IMR-90 (cell line): ENCODE data around the gene MMEL1. TPM values are rescaled to one million over a fixed set of nuclear protein-coding genes. Genes with fewer than 3 reads are reported as not detected.

ENCODE experiments used
- ATAC-seq: fragments of 200-7000 bp; cut with Tn5 transposase; 2 replicates; pipeline ENCODE4 v1.9.1; 2020; ENCODE audit warnings: low read depth, mild to moderate bottlenecking, moderate library complexity
- BruUV-seq: library from RNA; stranded (reverse); fragments of 400-500 nt; replicated peaks from 2 replicates; lab custom pipeline; 2021; lab: Mats Ljungman, UMichigan
- CTCF ChIA-PET: fragments of 300-600 bp; formaldehyde crosslinking; extraction: SDS; loops from one replicate; lab custom pipeline; 2021; ENCODE audit warnings: antibody characterized with exemption; lab: Yijun Ruan, JAX
- POLR2A ChIA-PET: fragments of 300-600 bp; sonication (Branson Sonifier 250); formaldehyde crosslinking; loops from one replicate; lab custom pipeline; 2022; ENCODE audit warnings: antibody characterized with exemption; ENCODE audit not compliant: unreplicated experiment; lab: Charles Lee
- DNase-seq: peaks from one replicate; pipeline ENCODE4 v3.0.0; 2013
- H2AFZ ChIP-seq: replicated peaks from 2 replicates; pipeline ENCODE3; 2013; ENCODE audit warnings: low read length, mild to moderate bottlenecking; ENCODE audit not compliant: poor library complexity
- H2AK5ac ChIP-seq: 2 replicates; pipeline ENCODE4 v1.6.1; 2013; ENCODE audit warnings: low read depth, low read length, inconsistent platforms
- H2AK9ac ChIP-seq: replicated peaks from 2 replicates; pipeline ENCODE3; 2013; ENCODE audit warnings: mild to moderate bottlenecking, low read depth, low read length, moderate library complexity; ENCODE audit not compliant: poor library complexity
- H2BK120ac ChIP-seq: 2 replicates; pipeline ENCODE4 v1.6.1; 2013; ENCODE audit warnings: low read depth, low read length, inconsistent platforms
- H2BK15ac ChIP-seq: 3 replicates; pipeline ENCODE4 v1.6.1; 2013; ENCODE audit warnings: low read depth, low read length, inconsistent platforms
- H2BK20ac ChIP-seq: 2 replicates; pipeline ENCODE4 v1.6.1; 2013; ENCODE audit warnings: low read depth, mild to moderate bottlenecking, inconsistent platforms, low read length, moderate library complexity
- H2BK5ac ChIP-seq: 2 replicates; pipeline ENCODE4 v1.6.1; 2013; ENCODE audit warnings: mild to moderate bottlenecking, low read depth, low read length, inconsistent platforms; ENCODE audit not compliant: poor library complexity, severe bottlenecking
- H3K14ac ChIP-seq: replicated peaks from 2 replicates; pipeline ENCODE4 v1.6.1; 2013; ENCODE audit warnings: low read depth, low read length, inconsistent platforms
- H3K18ac ChIP-seq: 2 replicates; pipeline ENCODE4 v1.6.1; 2013; ENCODE audit warnings: low read depth, low read length, control low read depth
- H3K23ac ChIP-seq: 2 replicates; pipeline ENCODE4 v1.6.1; 2013; ENCODE audit warnings: low read depth, low read length, inconsistent platforms
- H3K27ac ChIP-seq: 2 replicates; pipeline ENCODE4 v1.5.1; 2013; ENCODE audit warnings: mild to moderate bottlenecking, control low read depth, low read length; ENCODE audit not compliant: insufficient read depth
- H3K27me3 ChIP-seq: 2 replicates; pipeline ENCODE4 v1.6.1; 2013; ENCODE audit warnings: low read length; ENCODE audit not compliant: control insufficient read depth, insufficient read depth
- H3K36me3 ChIP-seq: 2 replicates; pipeline ENCODE4 v1.6.1; 2013; ENCODE audit warnings: low read length, mixed read lengths; ENCODE audit not compliant: control insufficient read depth, insufficient read depth
- H3K4ac ChIP-seq: 2 replicates; pipeline ENCODE4 v1.6.1; 2013; ENCODE audit warnings: low read depth, low read length, inconsistent platforms
- H3K4me1 ChIP-seq: 2 replicates; pipeline ENCODE4 v1.6.1; 2013; ENCODE audit warnings: low read length, mixed read lengths; ENCODE audit not compliant: control insufficient read depth, insufficient read depth
- H3K4me2 ChIP-seq: 2 replicates; pipeline ENCODE4 v1.6.1; 2013; ENCODE audit warnings: low read depth, mild to moderate bottlenecking, control low read depth, low read length, moderate library complexity
- H3K4me3 ChIP-seq: 2 replicates; pipeline ENCODE4 v1.5.1; 2013; ENCODE audit warnings: low read depth, mild to moderate bottlenecking, control low read depth, low read length, moderate library complexity; ENCODE audit not compliant: insufficient read depth
- H3K56ac ChIP-seq: 2 replicates; pipeline ENCODE4 v1.6.1; 2013; ENCODE audit warnings: low read length, inconsistent platforms; ENCODE audit not compliant: insufficient read depth; ENCODE audit errors: extremely low read depth
- H3K79me1 ChIP-seq, 2 experiments: 2 replicates each; pipeline ENCODE4 v1.6.1; 2013; ENCODE audit warnings: low read length in 2 of 2, inconsistent platforms in 1 of 2, low read depth in 1 of 2
- H3K9ac ChIP-seq: 2 replicates; pipeline ENCODE4 v1.6.1; 2013; ENCODE audit warnings: low read depth, low read length, control low read depth
- H3K9me1 ChIP-seq: 2 replicates; pipeline ENCODE4 v1.6.1; 2013; ENCODE audit warnings: low read length, inconsistent platforms; ENCODE audit not compliant: insufficient read depth
- H3K9me3 ChIP-seq: 2 replicates; pipeline ENCODE4 v1.6.1; 2013; ENCODE audit warnings: low read length; ENCODE audit not compliant: control insufficient read depth, insufficient read depth
- H4K20me1 ChIP-seq: 2 replicates; pipeline ENCODE4 v1.6.1; 2013; ENCODE audit warnings: low read length, inconsistent platforms; ENCODE audit not compliant: insufficient read depth
- H4K5ac ChIP-seq: 2 replicates; pipeline ENCODE4 v1.6.1; 2013; ENCODE audit warnings: mild to moderate bottlenecking, low read depth, low read length, control low read depth
- H4K8ac ChIP-seq, 2 experiments: 2 replicates each; pipeline ENCODE4 v1.6.1; 2013; ENCODE audit warnings: low read depth in 2 of 2, low read length in 2 of 2, control low read depth in 1 of 2, inconsistent platforms in 1 of 2
- H4K91ac ChIP-seq: 2 replicates; pipeline ENCODE4 v1.6.1; 2013; ENCODE audit warnings: low read depth, low read length, inconsistent platforms; ENCODE audit not compliant: insufficient read depth
- CTCF ChIP-seq: conservative IDR thresholded peaks from 2 replicates; pipeline ENCODE4 v1.5.1; 2012; ENCODE audit warnings: mild to moderate bottlenecking, low read depth, low read length, improper control_type of control experiment
- MAZ ChIP-seq: IDR thresholded peaks from 2 replicates; pipeline ENCODE4 v1.6.1; 2012; ENCODE audit warnings: low read depth, mild to moderate bottlenecking, low read length, improper control_type of control experiment, moderate library complexity, borderline replicate concordance
- RAD21 ChIP-seq: IDR thresholded peaks from 2 replicates; pipeline ENCODE4 v1.6.1; 2012; ENCODE audit warnings: low read length, improper control_type of control experiment
- SMC3 ChIP-seq: fragments of 150-350 bp; IDR thresholded peaks from 2 replicates; pipeline ENCODE4 v1.6.1; 2016; ENCODE audit warnings: low read depth, mild to moderate bottlenecking, antibody characterized with exemption, low read length, moderate library complexity
- WGBS, 2 experiments: methylation state at CpG; one replicate each; pipeline versions ENCODE4 v1.1.5 to v1.1.7; 2013; ENCODE audit warnings: missing lambda C conversion rate in 2 of 2; ENCODE audit not compliant: insufficient read length in 1 of 2; ENCODE audit errors: extremely low coverage in 2 of 2; 5-methylcytosine and 5-hydroxymethylcytosine counted together
- dilution Hi-C: fragments of 300-500 bp; cut with HindIII; formaldehyde crosslinking; loops from one replicate; pipeline ENCODE4 v1.14.3; 2018; ENCODE audit warnings: low sequenced_read_pairs; ENCODE audit not compliant: unreplicated experiment
- in situ Hi-C: fragments of 300-500 bp; cut with MboI; formaldehyde crosslinking; loops from 3 replicates; pipeline ENCODE4 v1.14.3; 2019; ENCODE audit warnings: low sequenced_read_pairs, inconsistent platforms, mixed read lengths
- intact Hi-C: fragments of 100-400 bp; cut with micrococcal nuclease; formaldehyde crosslinking; loops from 2 replicates; pipeline ENCODE4 v1.10.0; 2022
- polyA plus RNA-seq, 3 experiments: library from polyadenylated mRNA; depleted of rRNA; stranded (reverse); fragments of >200 nt; gene quantifications; 2 replicates each; pipeline ENCODE4 v1.2.3, GENCODE V29; 2012; ENCODE audit warnings: low replicate concordance in 1 of 3
- total RNA-seq: library from RNA; depleted of rRNA; stranded (reverse); fragments of >200 nt; gene quantifications from 2 replicates; pipeline ENCODE4 v1.2.3, GENCODE V29; 2012

The MMEL1 gene
- total and polyA plus RNA-seq, 2 of the 4 experiments (the other 2 are of a cell fraction) = under 0.01 to 0.12 TPM

- TF ChIP-seq MAZ (no peak), RAD21 (no peak)
These were observed 75.9 kb downstream of the MMEL1 start (continued) for GRCh38 chr1:2556678-2557481.

GRCh38 chr1:2556277-2556677, 76.5 kb downstream of the MMEL1 start, which contains the start of gene TNFRSF14:
TSS of gene TNFRSF14 (plus strand) at chr1:2556371. CDS start at chr1:2556665, 294 bp downstream.
- peak within 1 kb of the TSS; percentile 24 for H2BK120ac ChIP-seq
- intact Hi-C loops = loop anchor here (1.0 kb wide), 1 partner anchor 87 kb away; no protein-coding TSS in a partner anchor
- peak within 1 kb of the TSS; percentile 1; the same call in 1 of the 2 replicates for H3K23ac ChIP-seq
- H3K79me1 ChIP-seq = no peaks in the 10 kb centered on the region
- H3K4ac ChIP-seq = peak within 1 kb of the TSS; percentile 93
- POLR2A ChIA-PET = no interaction called here
- H4K20me1 ChIP-seq = no peaks in the 10 kb centered on the region
- no peaks in the 10 kb centered on the region for H3K36me3 ChIP-seq
- in situ Hi-C loops = no loop called here
- H3K27me3 ChIP-seq = no peaks in the 10 kb centered on the region; the same call in 1 of the 2 replicates
- peak within 1 kb of the TSS; percentile 89 for H3K14ac ChIP-seq
- H3K4me2 ChIP-seq = peak within 1 kb of the TSS; percentile 90
- peak within 1 kb of the TSS; percentile 61; the same call in 1 of the 3 replicates for H2BK15ac ChIP-seq
- ATAC-seq (peak; percentile 79), DNase-seq (peak; percentile 35)
- H3K56ac ChIP-seq = peak within 1 kb of the TSS; percentile 10; the same call in 1 of the 2 replicates
- peak within 1 kb of the TSS; percentile 70 for H3K9ac ChIP-seq
- CTCF ChIA-PET = no interaction called here
- H2AK9ac ChIP-seq = peak within 1 kb of the TSS; percentile 47
- H3K4me1 ChIP-seq = no peaks in the 10 kb centered on the region
- peak within 1 kb of the TSS; percentile 58; the same call in 1 of the 2 replicates for H2BK20ac ChIP-seq
- no peaks in the 10 kb centered on the region for H3K9me1 ChIP-seq
- TF ChIP-seq CTCF (peak; percentile 7; the same call in 1 of the 2 replicates), SMC3 (no peak)
- H4K91ac ChIP-seq = peak within 1 kb of the TSS; percentile 58
- H2AK5ac ChIP-seq = peak within 1 kb of the TSS; percentile 59; the same call in 1 of the 2 replicates
- H2BK5ac ChIP-seq = peak within 1 kb of the TSS; percentile 47
- peak within 1 kb of the TSS; percentile 36; the same call in 1 of the 2 replicates for H3K27ac ChIP-seq
- H4K5ac ChIP-seq = peak within 1 kb of the TSS; percentile 78
- dilution Hi-C loops = no loop called here
- BruUV-seq = no TSS peak
- H4K8ac ChIP-seq = peak within 1 kb of the TSS; percentile 80 to 88
- peak within 1 kb of the TSS; percentile 71; the same call in 1 of the 2 replicates for H3K18ac ChIP-seq
- peak within 1 kb of the TSS; percentile 98 for H2AFZ ChIP-seq
- H3K4me3 ChIP-seq = peak within 1 kb of the TSS; percentile 44
- H3K9me3 ChIP-seq = no peaks in the 10 kb centered on the region
- WGBS, 2 experiments = 15% methylated on average over 7 of the region's 16 CpGs; no CpG with 5 or more reads in 1 of the 2 experiments
